Endothelial cell of umbilical vein (primary cell): ENCODE results near the gene KCTD14.

ENCODE experiments used
- EZH2 ChIP-seq: IDR thresholded peaks from 2 replicates; pipeline ENCODE4 v1.6.1; 2012; ENCODE audit warnings: borderline replicate concordance, low read depth, mild to moderate bottlenecking, moderate library complexity, low read length, inconsistent platforms; ENCODE audit not compliant: severe bottlenecking
- JUN ChIP-seq: IDR thresholded peaks from 2 replicates; pipeline ENCODE4 v1.6.1; 2011; ENCODE audit warnings: borderline replicate concordance, low read depth; ENCODE audit not compliant: insufficient read length, insufficient read depth
- MYC ChIP-seq: IDR thresholded peaks from one replicate; pipeline ENCODE4 v1.6.1; 2011; ENCODE audit warnings: mild to moderate bottlenecking, low read depth, low read length
- POLR2A ChIP-seq: IDR thresholded peaks from 2 replicates; pipeline ENCODE4 v1.6.1; 2012; ENCODE audit warnings: low read depth, mild to moderate bottlenecking, control low read depth, low read length
- POLR2AphosphoS5 ChIP-seq: IDR thresholded peaks from 2 replicates; pipeline ENCODE4 v1.6.1; 2012; ENCODE audit warnings: low read depth, mild to moderate bottlenecking, control low read depth, low read length, moderate library complexity; ENCODE audit not compliant: insufficient read depth
- TF ChIP-seq, protein P1 (sequence below), 2 donors: IDR thresholded peaks; 1 replicate in 1 of 2; 2 replicates in 1 of 2; pipeline ENCODE4 v1.5.1; 2011; ENCODE audit warnings: low read length in 2 of 2, mild to moderate bottlenecking in 2 of 2, moderate library complexity in 2 of 2, control low read depth in 1 of 2, inconsistent platforms in 1 of 2, low read depth in 1 of 2; ENCODE audit not compliant: insufficient read depth in 1 of 2; ENCODE audit errors: extremely low read depth in 1 of 2
- TF ChIP-seq, protein P2 (sequence below): IDR thresholded peaks from 2 replicates; pipeline ENCODE4 v1.6.1; 2011; ENCODE audit not compliant: insufficient read depth, insufficient read length

DNA sequence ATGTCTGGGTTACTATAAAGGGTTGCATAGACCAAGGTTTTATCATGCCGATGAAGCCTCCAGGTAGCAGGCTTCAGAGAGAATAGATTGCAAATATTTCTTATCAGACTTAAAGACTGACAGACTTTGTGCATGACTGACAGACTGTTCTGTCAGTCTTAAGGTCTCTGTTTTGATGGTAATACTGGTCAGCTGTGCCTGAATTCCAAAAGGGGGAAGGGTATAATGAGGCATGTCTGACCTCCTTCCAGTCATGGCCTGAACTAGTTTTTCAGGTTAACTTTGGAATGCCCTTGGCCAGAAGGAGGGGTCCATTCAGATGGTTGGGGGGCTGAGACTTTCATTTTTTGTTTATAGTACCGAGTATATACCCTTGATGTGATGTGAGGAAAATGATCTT, 4.7 kb upstream of the KCTD14 start:
- TF ChIP-seq, protein P1, sequence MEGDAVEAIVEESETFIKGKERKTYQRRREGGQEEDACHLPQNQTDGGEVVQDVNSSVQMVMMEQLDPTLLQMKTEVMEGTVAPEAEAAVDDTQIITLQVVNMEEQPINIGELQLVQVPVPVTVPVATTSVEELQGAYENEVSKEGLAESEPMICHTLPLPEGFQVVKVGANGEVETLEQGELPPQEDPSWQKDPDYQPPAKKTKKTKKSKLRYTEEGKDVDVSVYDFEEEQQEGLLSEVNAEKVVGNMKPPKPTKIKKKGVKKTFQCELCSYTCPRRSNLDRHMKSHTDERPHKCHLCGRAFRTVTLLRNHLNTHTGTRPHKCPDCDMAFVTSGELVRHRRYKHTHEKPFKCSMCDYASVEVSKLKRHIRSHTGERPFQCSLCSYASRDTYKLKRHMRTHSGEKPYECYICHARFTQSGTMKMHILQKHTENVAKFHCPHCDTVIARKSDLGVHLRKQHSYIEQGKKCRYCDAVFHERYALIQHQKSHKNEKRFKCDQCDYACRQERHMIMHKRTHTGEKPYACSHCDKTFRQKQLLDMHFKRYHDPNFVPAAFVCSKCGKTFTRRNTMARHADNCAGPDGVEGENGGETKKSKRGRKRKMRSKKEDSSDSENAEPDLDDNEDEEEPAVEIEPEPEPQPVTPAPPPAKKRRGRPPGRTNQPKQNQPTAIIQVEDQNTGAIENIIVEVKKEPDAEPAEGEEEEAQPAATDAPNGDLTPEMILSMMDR (IDR thresholded peaks at IDR 0.05; ENCODE audit: extremely low read depth in 1 of 2, insufficient read depth in 1 of 2, low read depth in 1 of 2, low read length in 2 of 2): no peak
- TF ChIP-seq POLR2AphosphoS5: no peak
- TF ChIP-seq EZH2: no peak
- no peak for TF ChIP-seq POLR2A
- TF ChIP-seq JUN: no peak
- TF ChIP-seq, protein P2, sequence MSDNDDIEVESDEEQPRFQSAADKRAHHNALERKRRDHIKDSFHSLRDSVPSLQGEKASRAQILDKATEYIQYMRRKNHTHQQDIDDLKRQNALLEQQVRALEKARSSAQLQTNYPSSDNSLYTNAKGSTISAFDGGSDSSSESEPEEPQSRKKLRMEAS: no peak
- no peak for TF ChIP-seq MYC
